ENCODE measurements around the gene ARL14EP.

ARL14EP gene

DNA sequence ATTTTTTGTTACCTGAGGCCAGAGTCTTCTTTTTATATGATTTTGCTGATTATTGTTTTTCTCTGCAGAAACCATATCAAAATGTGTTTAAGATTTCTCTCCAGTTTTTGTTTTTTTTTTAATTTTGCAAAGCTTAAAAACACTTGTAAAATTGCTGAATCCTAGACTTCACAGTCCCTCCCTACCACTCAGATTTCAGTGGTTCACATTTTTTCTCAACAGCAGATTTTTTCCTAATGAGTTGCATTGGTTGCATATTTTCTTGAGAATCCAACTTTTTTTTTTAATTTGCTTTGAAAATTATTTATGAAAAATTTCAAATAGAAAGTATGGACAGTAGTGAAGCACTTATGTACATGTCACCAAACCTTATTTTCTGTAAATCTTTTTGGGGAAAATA, 5.8 kb downstream of the ARL14EP start:
- DNase-seq, result no peak

DNA sequence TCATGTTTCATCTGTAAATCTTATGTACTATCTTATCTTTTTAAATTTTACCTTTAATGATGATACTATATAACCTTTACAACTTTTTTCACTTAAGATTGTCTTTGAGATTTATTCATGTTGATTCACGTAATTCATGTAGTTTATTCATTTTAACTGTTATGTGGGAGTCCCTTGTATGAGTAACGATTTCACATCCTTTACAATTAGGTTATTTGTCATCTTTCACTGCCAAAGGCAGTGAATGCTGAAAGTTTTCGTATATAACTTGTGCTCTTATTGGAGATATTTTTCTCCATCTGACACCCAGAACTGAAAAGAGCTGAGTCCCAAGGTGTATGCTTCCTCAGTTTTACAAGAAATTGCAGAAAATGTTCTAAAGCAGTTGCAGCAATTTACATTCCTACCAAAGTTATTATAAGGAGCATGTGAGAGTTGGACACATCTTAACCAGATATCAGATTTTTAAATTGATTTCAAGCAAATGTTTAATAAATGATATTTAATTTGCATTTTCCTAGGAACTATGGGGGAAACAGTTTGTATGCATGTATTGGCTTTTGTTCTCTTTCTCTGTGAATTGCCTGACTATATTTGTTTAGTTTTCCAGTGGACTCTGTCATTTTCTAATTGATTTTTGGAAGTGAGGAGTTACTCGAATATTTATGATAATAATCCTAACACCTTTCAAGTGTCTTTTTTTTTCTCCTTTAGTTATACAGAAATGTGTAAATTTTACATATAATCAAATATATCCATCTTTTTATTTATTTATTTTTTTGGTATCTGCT, 6.4 kb downstream of the ARL14EP start:
- DNase-seq, result no peak

DNA sequence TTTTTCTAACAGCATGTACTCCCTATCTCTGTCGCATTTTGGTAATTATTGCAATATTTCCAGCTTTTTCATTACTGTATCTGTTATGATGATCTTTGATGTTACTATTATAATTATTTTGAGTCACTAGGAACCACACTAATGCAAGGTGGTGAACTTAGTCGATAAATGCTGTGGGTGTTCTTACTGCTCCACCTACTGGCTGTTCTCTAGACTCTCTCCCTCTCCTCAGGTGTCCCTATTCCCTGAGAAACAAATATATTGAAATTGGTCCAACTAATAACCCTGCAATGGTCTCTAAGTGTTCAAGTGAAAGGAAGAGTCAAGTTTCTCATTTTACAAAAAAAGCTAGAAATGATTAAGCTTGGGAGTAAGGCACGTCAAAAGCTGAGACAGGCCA, 10.5 kb downstream of the ARL14EP start:
- DNase-seq, result no peak

DNA sequence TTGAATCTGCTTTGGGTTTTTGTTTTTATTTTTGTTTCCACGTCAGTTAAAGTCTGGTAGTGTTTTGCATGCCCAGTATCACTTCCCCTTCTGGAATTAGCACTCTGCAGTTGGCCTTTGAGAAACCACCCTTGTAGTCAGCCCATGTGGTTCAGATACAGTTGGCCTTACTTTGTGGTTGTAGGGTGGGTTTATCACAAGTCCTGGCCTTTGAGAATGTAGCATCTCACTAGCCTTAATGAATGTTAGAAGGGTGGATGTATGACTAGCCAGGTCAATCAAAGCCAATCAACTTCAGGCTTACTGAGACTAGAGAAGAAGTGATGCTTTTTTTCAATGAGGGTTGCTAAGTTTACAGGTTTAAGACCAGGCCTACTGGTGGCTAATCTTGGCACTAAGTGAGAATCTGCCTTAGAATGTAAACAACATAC, 19.8 kb downstream of the ARL14EP start:
- DNase-seq, result no peak

DNA sequence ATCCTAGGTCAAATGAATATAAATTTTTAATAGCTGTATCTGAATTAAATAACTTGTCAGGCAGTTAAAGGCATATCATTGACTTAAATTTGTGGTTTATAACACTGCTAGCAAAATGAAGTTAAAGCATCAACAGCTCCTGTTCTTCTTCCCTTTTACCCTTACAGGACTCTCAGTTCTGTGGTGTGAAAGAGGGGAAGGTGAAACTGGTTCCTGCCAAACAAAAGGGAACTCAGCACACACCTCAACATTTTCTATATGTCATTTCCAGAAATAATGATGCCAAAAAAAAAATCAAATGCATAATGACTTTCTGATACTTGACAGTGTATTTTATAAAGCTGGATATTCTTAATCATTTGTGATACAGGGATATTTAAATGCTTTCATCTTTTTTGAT, 21.2 kb downstream of the ARL14EP start:
- DNase-seq, result no peak

DNA sequence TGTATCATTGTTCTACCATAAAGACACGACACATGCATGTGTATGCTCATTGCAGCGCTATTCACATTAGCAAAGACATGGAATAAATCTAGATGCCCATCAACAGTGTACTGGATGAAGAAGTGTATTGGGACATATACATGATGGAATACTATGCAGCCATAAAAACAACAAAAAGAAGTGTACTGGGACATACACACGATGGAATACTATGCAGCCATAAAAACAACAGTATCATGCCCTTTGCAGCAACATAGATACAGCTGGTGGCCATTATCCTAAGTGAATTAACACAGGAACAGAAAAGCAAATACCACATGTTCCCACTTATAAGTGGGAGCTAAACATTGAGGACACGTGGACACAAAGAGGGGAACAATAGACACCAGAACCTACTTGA, 22.7 kb downstream of the ARL14EP start:
- no peak for DNase-seq

DNA sequence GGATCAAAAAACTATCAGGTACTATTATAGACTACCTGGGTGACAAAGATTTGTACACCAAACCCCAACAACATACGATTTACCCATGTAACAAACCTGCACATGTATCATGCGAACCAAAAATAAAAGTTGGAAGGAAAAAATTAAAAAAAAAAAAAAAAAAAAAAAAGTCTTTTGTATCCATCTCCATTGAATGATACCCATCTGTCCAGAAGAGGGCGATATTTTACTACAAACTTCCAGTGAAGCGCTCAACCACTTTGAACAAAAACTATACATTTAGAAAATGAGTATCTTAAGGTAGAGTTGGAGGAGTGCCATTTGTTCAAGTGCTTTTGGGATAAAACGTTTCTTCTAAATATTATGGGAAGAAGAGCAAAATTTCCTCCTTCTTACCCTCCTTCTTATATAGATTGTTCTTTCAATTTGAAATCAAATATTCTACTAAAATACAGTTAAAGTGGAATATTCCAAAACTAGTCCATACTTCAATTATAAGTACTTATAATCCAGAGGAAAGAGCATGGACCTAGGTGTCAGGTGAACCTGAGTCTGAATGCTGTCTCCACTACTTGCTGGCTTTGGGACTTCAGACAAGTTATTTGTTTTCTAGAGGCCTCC, 23.3 kb downstream of the ARL14EP start:
- no peak for DNase-seq

DNA sequence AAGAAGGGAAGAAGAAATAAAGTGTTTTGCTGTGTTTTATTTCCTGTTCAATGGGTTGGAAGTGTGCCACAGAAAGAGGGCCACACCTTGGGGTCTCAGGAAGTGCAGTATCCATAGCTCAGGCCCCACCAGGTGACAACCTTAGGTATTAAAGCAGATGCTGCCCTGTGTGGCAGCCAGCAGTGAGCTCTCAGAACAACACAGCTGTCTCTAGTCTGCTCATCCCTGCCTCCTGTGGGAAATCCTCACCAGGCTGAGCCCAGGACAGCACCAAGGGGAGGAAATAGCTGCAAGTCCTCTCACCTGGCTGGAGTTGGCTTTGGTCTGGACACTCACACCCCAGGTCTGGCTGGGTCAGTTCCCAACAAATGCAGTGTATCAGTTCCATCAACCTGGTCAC, 25.1 kb downstream of the ARL14EP start:
- no peak for DNase-seq

DNA sequence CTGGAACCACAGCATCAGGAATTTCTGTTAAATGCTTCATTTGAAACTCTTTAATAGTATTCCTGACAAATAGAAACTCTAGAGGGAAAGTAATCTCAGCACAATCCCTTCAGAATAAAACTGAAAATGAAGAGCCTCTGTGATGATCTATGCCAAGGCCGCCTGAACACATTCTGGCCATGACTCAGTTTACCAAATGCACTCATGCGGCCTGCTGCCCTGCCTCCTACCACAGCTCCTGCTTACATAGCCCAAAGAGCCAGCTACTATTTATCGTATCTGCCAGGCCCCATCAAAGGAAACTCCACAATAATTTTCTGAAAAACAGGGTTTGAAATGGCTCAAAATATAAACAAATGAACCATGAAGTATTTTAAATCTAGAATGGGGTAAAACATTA, 27.0 kb downstream of the ARL14EP start:
- DNase-seq, result no peak

DNA sequence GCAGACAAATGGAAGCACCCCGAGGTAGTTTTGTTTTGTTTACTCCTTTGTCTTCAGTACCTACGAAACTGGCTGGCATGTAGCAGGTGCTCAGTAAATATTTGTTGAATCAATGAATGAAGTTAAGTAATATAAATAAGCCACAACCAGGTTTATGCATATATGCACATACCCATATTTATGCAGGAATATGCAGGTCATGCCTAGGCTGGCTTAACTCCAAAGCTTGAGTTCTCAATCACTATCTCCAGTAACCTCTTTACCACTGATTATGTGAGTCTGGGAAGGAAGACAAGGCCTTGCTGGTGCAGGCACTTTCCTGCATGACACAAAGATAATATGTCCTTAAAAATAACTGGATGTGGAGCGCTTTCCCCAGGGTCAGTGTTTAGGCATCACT, 27.5 kb downstream of the ARL14EP start:
- DNase-seq, result no peak

DNA sequence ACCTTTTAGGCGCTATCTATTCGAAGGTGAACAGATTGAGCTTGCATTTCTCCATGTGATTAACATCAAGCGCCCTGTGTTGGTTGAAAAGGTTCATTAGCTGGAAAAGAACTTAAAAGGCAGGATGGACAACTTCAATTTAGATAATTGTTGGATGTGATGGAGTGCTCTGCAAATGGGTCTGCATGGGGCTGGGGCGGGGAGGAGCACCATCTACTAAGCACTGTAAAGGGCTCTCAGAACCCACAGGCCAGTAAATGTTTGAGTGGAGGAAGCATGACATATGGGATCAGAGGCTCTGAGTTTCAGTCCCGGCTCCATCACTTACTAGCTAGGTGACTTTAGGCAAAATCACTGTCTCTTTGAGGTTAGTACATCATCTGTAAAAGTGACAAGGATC, 28.2 kb downstream of the ARL14EP start:
- DNase-seq, result no peak

DNA sequence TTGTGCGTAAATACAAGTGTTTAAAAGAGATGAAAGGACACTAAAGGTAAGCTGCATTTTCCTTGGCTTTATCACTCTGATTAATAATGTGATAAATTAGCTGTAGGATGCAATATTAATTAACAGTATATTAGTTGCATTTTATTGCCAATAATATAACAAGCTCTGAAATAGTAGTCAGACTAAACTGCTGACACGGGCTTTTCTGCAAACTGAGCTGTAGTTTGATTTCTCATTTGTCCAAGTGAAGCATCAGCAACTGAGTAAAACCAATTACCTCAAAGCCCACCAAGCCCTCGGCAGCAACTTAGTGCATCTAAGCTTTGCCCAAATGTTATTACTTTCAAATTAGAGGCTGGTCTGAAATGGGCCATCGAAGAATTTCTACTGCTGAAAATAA, 33.5 kb downstream of the ARL14EP start:
- DNase-seq, result no peak

DNA sequence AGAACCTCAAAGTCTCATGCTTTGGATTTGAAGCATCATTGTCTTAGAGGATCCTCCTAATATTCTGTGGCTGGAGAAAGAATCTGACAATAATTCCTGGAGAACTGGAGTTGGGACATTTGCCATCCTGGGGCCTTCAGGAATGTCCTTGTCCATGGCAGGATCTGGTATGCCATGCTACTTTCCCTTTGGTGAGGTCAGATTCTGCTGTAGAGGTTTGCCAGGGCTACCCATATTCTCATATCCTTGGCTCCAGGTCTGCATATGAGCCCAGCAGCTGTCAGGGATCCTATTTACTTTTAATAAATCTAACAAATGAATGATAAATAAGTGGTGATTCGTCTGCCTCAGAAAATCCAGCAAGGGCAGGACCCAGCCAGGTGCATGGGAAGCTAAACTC, 35.0 kb downstream of the ARL14EP start:
- DNase-seq, result no peak

DNA sequence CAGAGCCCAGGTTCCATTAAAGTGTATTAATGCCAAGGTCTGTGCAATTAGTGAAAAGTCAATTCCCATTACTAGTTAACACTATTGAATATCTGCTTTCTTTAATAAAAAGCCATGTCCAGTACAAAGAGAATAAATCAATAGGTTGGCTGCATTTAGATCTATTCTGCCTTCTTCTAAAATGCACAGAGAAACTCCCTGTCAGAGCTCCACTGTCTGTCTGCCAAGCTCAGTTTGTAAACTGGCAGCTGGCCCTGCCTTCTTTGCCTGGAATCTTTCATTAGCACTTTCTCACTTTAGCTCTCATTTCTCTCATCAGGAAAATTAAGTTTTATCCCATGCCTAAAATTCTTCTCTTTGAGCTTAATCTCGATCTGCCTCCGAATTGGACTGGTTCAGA, 35.6 kb downstream of the ARL14EP start:
- DNase-seq, result no peak

DNA sequence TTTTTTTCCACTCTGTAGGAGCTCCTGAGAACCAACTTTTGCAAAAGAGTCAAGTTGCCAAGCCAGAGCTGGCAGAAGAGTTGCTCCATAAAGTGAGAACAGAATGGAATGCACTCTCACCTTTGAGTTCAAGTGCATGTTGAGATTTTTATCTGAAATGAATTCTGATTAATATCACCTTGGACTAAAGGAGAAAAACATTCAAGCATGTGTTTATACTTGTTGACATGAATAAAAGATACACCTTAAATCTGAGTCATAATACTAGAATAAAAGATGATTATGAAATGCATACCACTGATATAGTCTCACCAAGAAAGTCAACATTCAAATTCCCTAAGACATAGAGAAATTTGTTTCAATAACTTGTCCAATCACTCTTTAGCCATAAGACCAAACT, 37.8 kb downstream of the ARL14EP start:
- no peak for DNase-seq

DNA sequence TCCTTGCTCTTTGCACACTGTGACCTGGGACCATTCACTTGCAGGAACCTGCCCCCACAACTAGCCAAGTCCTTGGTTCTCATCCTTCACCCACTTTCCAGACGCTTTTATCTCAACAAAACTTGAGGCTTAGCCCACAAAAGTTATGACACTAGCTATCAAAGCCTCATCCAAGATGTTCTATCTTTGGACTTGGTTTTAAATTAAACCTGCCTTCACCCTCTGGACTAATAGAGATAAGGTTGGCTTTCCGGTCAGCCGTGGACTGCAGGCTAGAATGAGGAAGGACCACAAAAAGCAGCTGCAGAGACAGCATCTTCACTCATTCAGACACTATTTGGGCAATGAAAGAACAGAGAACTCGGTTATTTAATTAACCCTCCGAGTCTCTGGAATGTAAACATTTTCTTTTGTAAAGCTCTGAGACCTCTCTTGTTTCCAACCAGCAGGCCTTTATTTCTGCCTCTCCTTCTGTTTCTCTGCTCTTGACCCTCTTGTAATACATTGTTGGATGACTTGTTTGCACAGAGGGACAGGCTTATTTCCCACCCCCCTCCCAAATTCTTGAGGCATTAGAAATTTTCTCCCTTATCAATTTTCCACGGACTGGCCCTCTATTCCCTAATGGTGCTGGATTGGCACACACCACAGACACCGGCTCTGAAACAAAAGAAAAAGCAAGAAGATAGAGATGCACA, 41.4 kb downstream of the ARL14EP start:
- no peak for DNase-seq

DNA sequence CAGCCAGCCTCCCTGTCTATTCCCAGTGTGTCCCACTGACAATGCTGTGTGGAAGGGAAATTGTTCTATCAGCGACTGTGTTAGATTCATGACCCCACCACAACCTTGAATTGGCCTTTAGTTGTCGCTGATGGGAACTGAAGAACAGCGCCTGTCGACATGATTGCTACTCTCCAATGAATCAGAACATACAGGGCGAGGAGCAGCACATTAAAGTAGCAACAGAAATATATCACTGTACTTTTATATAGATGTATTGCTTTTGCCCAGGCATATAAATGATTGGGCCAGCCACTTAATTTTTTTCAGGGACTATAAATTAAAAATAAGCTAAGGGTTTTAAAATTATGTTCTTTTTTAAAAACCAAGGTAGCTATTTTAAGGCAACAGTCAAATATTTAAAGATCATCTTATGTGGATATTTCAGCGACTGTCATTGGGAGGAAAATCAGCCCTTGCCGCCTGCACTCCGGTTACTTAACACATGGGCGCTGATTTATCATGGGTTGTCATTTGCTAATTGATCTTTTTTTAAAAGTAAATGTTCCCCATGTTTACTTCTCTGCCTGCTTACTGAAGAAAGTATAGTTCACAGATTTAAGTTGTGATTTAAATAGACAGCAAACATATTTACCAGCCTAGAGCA, 42.1 kb downstream of the ARL14EP start:
- no peak for DNase-seq

DNA sequence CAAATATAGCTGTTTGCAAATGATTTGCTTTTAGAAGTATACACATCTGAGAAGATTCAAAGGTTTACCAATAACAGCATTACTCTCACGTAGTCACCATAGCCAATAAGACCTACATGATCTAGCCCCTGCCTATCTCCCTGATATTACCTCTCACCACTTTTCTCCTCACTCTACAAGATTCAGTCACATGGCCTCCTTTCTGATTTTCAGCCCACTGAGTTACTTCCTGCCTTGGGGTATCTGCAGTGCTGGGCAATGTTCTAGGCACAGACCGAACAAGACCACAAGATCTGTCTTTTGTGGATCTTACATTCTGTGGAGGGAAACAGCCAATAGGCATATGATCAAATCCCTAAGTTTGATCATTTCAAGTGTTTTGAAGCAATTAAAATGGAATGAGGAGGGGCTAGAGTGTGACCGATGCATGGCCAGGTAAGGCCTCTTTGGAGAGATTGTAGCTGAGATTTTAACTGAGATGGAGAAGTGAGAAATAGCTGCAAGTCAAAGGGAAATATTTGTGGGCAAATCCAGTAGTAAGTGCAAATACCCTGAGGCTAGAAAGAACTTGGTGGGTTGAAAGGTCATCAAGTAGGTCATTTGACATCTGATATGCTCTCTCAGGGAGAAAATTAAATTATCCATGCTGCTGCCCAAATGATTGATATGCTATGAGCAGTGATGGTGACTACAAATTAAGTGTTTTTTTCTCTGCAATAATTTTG, 43.1 kb downstream of the ARL14EP start:
- DNase-seq, result no peak

DNA sequence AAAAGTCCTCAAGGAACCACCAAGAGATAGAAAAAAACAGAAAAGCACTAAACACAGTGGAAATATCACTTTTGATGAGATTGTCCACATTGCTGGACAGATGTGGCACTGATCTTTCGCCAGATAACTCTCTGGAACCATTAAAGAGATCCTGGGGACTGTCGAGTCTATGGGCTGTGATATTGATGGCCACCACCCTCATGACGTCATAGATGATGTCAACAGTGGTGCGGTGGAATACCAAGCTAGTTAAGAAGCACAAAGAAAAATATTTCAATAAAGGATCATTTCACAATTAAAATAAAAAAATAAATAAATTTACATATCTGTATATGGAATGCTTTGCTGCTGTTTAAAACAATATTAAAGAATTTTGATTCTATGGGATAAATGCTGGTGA, 45.5 kb downstream of the ARL14EP start:
- DNase-seq, result no peak

DNA sequence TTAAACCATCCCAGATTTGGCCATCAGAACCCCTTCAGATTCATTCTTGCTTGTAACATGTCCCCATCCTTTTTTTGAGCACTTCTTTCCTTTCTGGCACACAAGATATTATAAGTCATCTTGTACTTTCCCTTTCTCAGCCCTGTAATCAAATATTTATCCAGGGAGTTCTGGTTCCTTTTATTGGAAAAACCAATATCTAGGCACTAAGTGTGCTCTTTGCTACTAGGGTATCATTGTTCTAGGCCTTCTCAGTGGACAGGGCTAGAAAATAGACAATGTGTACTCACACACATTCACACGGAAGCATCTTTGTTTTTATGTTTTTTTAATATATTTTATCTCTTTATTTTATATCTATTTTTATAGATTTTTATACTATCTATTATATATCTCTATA, 47.3 kb downstream of the ARL14EP start:
- DNase-seq, result no peak

DNA sequence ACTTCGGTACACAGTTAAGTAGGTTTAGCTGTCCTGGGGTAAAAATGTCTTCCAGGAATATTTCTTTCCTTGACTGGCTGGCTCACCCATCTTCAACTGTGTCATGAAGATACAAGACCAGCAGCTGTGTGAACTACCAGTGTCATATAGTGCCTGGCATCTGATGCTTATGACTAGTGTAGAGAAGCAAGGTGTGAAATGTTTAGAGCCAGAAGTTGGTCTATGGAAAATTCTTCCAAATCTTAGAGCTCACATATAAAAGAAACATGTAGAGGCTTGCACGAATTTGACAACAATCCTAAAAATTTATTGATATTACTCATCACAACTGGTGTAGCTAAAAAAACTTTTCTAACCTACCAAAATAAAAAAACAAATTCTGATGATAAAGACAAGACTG, 54.4 kb downstream of the ARL14EP start:
- DNase-seq, result no peak

DNA sequence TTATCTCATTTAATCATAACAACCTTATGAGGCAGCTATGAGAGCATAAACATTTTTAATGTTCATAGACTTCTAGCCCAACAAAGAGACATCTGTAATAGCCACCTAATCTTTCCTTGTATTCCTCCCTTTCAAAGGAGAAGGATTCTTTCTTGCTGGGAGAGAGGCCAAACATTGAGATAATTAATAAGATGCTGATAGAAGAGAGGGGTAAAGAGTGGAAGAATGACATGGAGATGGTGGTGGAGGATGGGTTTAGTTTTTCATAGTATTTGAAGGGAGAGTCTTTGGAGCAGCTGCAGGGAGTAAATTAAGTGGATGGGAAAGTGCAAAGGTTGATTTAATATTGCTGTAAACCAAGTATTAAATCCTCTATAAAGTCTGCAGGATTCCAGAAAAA, 57.9 kb downstream of the ARL14EP start:
- DNase-seq, result no peak

DNA sequence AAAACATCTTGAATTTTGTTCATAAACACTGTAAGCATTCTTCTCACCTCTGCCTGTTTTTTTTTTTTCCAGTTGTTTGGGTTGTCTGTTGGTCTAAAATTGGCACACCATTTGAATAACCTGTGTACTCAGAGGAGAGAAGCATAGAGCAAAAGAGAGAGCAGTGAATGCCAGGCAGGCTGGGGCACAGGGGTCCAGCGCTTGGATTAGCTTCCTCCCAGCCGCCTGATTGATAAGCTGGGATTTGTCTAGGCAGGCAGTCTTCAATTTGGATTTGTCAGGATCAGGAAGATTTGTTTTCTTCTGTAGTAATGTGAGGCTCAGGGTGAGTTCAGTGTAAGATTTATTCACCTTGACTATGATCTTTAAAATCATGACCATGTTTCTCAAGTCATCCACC, 59.0 kb downstream of the ARL14EP start:
- no peak for DNase-seq
